Measurements from ENCODE around the gene PRKRA. TPM values are rescaled to one million over a fixed set of nuclear protein-coding genes. Genes with fewer than 3 reads are reported as not detected.
"Not testable (repeated sequence)": the region's sequence is repeated elsewhere in the genome, so short reads cannot be mapped to it uniquely, and the experiment has no call there.

The PRKRA gene
- total RNA-seq, 2 donors from 2014 or later, result 59.8 to 67.7 TPM

DNA sequence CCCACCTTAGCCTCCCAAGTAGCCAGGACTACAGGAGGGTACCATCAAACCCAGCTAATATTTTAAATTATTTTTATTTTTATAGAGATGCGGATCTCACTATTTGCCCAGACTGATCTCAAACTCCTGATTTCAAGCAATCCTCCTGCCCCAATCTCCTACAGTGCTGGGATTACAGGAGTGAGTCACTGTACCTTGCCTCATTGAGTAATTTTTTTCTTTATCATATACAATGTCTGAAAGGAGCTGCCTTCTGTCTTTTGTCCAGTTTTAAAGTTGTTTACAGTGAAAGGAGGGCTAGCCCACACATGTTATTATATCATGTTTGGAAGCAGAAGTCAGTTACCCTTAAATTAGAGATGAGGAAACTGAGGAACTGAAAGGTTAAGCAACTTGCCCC lies 32.5 kb downstream of the PRKRA start:
- no peak for DNase-seq (ENCODE audit: low spot score)
- Histone ChIP-seq H3K27me3 (replicated peaks; ENCODE audit: insufficient read depth) (no peaks in the 10 kb centered on the region), H3K9me3 (no peaks in the 10 kb centered on the region), H3K36me3 (no peaks in the 10 kb centered on the region), H3K4me3 (no peak overlapping the region), H3K27ac (no peak overlapping the region), H3K4me1 (replicated peaks) (peaks cover 2% of the 10 kb centered on the region)
- intact Hi-C loops (cut with DNase I), result loop anchor here (5.0 to 10.0 kb wide), 2 partner anchors 224 to 286 kb away; partner anchors contain the start of gene OSBPL6
- 89% methylated on average over 1 of the region's 1 CpG for WGBS
- no peak for TF ChIP-seq POLR2AphosphoS5 (IDR thresholded peaks at IDR 0.05)
- TF ChIP-seq, protein P1, sequence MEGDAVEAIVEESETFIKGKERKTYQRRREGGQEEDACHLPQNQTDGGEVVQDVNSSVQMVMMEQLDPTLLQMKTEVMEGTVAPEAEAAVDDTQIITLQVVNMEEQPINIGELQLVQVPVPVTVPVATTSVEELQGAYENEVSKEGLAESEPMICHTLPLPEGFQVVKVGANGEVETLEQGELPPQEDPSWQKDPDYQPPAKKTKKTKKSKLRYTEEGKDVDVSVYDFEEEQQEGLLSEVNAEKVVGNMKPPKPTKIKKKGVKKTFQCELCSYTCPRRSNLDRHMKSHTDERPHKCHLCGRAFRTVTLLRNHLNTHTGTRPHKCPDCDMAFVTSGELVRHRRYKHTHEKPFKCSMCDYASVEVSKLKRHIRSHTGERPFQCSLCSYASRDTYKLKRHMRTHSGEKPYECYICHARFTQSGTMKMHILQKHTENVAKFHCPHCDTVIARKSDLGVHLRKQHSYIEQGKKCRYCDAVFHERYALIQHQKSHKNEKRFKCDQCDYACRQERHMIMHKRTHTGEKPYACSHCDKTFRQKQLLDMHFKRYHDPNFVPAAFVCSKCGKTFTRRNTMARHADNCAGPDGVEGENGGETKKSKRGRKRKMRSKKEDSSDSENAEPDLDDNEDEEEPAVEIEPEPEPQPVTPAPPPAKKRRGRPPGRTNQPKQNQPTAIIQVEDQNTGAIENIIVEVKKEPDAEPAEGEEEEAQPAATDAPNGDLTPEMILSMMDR (IDR thresholded peaks at IDR 0.05), result no peak
- TF ChIP-seq POLR2A (IDR thresholded peaks at IDR 0.05), result no peak

DNA sequence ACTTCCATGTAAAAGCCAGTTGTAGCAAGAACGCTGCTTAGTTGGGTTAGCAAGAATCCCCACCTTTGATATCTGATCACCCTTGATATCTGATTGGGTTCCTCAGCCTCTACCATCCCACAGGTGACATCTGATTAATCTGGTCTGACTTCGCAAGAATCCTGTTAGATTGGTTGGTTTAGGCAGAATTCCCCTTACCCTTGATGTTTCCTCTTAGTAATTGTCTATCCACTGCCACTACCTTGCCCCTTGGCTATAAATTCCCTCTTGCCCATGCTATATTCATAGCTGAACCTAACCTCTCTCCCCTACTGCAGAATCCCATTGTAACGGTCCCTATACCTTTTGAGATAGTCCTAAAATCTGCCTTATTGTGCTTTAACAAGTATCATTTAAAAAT lies 33.1 kb downstream of the PRKRA start:
- Histone ChIP-seq H3K27me3 (replicated peaks; ENCODE audit: insufficient read depth) (no peaks in the 10 kb centered on the region), H3K4me1 (replicated peaks) (peaks cover 2% of the 10 kb centered on the region), H3K9me3 (no peaks in the 10 kb centered on the region), H3K4me3 (no peak overlapping the region), H3K27ac (no peak overlapping the region), H3K36me3 (no peaks in the 10 kb centered on the region)
- WGBS, result 96% methylated on average over 3 of the region's 3 CpGs
- TF ChIP-seq, protein P1 (IDR thresholded peaks at IDR 0.05), result no peak
- TF ChIP-seq POLR2AphosphoS5 (IDR thresholded peaks at IDR 0.05) (no peak), POLR2A (IDR thresholded peaks at IDR 0.05) (no peak)
- DNase-seq (ENCODE audit: low spot score), result no peak
- intact Hi-C loops (cut with DNase I), result loop anchor here (5.0 to 10.0 kb wide), 2 partner anchors 223 to 286 kb away; partner anchors contain the start of gene OSBPL6

DNA sequence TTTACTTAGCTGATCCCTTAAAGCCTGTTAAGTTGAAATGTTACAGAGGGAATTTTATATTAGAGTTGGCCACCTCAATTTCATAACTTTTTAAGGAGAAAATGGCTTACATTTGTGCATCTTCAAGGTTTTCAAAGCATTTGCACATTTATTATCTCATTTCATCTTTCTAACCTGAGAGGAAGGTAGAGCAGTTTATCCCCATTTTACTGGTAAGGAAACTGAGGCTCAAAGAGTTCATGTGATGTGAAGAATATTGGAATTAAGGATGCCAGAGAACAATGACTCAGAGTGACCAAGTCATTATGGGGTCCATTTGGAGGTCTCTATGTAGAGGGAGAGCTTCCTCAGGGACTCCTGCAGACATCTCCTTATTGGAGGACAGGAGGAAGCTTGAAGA lies 35.0 kb downstream of the PRKRA start:
- H3K27me3 ChIP-seq (replicated peaks; ENCODE audit: insufficient read depth), result no peaks in the 10 kb centered on the region
- H3K4me3 ChIP-seq, result no peak overlapping the region
- DNase-seq (ENCODE audit: low spot score), result no peak
- intact Hi-C loops (cut with DNase I), result loop anchor here (5.0 to 10.0 kb wide), 2 partner anchors 221 to 284 kb away; partner anchors contain the start of gene OSBPL6
- no peaks in the 10 kb centered on the region for H3K9me3 ChIP-seq
- H3K27ac ChIP-seq, result no peak overlapping the region
- H3K36me3 ChIP-seq, result no peaks in the 10 kb centered on the region
- H3K4me1 ChIP-seq (replicated peaks), result peaks cover 2% of the 10 kb centered on the region
- TF ChIP-seq POLR2A (IDR thresholded peaks at IDR 0.05), result no peak

DNA sequence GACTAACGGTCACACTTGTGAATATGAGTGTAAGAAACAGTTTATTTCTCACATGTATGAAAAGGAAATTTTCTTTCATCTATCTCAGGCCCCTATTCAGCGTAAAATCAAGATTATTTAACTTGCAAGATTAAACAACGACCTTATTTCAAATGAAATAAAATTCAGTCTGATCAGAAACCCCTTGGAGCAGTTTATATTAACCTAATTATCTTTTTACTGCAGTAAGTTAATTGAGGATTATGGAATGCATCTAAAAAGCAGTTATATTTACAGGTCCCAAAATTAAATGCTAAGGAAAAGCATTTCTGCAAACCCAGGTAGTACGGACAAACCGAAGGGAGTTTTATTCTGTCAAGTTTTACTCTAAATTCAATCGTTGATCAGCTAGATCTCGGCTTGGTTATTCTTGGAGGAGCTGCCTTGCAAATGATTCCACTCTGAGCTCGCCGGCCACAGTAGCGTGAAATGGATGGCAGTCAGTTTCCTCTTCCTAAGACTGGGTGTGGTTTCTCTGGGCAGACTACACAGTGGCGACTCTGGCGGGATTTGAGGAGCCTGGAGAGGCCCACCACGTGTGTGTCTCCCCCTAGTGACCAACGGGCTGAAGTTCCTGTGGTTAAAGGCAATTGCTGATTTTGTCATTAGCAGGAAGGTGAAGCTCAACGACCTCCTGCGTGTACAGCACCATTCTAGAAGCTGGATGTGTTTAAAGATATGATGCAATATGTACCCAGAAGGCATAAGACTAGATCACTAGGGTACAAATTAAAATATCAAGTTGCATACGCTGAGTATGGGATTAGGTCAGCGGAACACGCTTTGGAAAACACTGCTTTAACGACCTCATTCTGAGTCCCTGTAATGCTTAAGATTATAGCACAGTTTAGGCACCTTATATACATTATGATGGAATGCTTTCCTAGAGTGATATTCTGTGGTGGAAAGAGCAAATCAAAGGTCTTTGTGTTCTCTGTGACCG lies 36.4 kb downstream of the PRKRA start:
- DNase-seq (ENCODE audit: low spot score), result peak; percentile 92
- Histone ChIP-seq H3K36me3 (no peaks in the 10 kb centered on the region), H3K4me1 (replicated peaks) (peaks cover 2% of the 10 kb centered on the region), H3K27me3 (replicated peaks; ENCODE audit: insufficient read depth) (no peaks in the 10 kb centered on the region), H3K4me3 (peak overlapping the region; percentile 45 to 50), H3K9me3 (no peaks in the 10 kb centered on the region), H3K27ac (peak overlapping the region; percentile 90)
- 15% methylated on average over 21 of the region's 21 CpGs for WGBS
- TF ChIP-seq POLR2AphosphoS5 (IDR thresholded peaks at IDR 0.05), result peak; percentile 73
- no peak for TF ChIP-seq POLR2A (IDR thresholded peaks at IDR 0.05)
- TF ChIP-seq, protein P1 (IDR thresholded peaks at IDR 0.05), result peak; percentile 58 to 89 (median 86)
- intact Hi-C loops (cut with DNase I), result loop anchor here (5.0 to 10.0 kb wide), 3 partner anchors 220 to 302 kb away; partner anchors contain the start of genes OSBPL6 and RBM45

DNA sequence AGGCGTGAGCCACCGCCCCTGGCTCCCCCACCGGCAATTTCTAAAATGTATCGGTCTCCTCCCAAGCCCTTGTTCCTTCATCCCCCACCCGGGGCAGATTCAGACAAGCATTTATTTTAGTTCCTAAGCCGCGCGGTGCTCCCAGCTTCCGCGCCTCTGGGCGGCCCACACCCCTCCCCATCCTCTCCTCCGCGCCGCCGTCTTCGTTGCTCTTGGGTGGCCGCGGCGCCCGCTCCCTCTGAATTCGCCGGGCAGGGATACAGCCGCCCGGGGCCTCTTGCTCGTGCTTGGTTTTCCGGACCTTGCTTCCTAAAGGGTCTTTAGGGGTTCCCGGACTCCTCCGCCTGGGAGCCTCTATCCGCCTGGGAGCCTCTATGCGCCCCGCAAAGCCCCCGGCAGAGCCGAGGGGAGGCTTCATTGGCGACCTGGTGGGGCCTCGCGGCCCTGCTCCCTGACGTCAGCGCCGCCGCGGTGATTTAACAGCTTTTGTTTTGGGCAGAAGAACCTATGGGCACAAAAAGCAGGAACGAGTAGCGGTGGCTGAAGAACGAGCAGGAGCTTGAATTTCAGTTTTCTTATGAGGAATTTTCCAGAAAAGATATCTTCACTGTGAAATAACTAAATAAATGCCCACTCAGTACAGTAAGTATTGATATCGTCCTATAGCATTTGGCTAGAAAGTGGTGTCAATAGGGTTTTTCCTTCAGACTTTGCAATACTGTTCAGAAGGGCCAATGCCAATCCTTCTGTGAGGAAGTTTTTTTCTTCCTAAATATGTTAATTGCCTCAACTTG lies 37.3 kb downstream of the PRKRA start:
- H3K27ac ChIP-seq, result peak overlapping the region; percentile 90
- TF ChIP-seq POLR2A (IDR thresholded peaks at IDR 0.05) (no peak), POLR2AphosphoS5 (IDR thresholded peaks at IDR 0.05) (peak; percentile 35)
- TF ChIP-seq, protein P1 (IDR thresholded peaks at IDR 0.05), result peak in 1 of 4 experiments; percentile 20
- intact Hi-C loops (cut with DNase I), result loop anchor here (5.0 to 10.0 kb wide), 2 partner anchors 219 to 301 kb away; partner anchors contain the start of genes OSBPL6 and RBM45
- no peaks in the 10 kb centered on the region for H3K36me3 ChIP-seq
- no peaks in the 10 kb centered on the region for H3K9me3 ChIP-seq
- H3K4me1 ChIP-seq (replicated peaks), result peaks cover 2% of the 10 kb centered on the region
- peak overlapping the region; percentile 45 to 50 for H3K4me3 ChIP-seq
- no peaks in the 10 kb centered on the region for H3K27me3 ChIP-seq (replicated peaks; ENCODE audit: insufficient read depth)
- DNase-seq (ENCODE audit: low spot score), result peak; percentile 52
- WGBS, result under 1% methylated on average over 45 of the region's 45 CpGs

DNA sequence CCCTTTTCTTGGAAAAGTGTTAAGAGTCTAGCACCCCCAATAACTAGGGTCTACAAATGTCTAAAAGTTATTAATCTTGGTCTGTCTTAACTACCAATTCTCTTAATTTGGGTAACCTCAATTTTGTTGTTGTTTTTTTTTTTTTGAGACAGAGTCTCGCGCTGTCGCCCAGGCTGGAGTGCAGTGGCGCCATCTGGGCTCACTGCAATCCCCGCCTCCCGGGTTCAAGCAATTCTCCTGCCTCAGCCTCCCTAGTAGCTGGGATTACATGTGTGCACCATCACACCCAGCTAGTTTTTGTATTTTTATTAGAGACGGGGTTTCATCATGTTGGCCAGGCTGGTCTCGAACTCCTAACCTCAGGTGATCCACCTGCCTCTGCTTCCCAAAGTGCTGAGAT lies 38.5 kb downstream of the PRKRA start:
- intact Hi-C loops (cut with DNase I), result loop anchor here (5.0 to 10.0 kb wide), 2 partner anchors 218 to 300 kb away; partner anchors contain the start of genes OSBPL6 and RBM45
- H3K27me3 ChIP-seq (replicated peaks; ENCODE audit: insufficient read depth); H3K9me3 ChIP-seq; H3K4me3 ChIP-seq; H3K36me3 ChIP-seq; H3K4me1 ChIP-seq (replicated peaks); H3K27ac ChIP-seq; DNase-seq (ENCODE audit: low spot score): not testable (repeated sequence)
- WGBS, result 97% methylated on average over 8 of the region's 8 CpGs
